Colon (tissue), 2 donors: Measurements from ENCODE around the gene DTD2.
"Not testable (repeated sequence)": the region's sequence is repeated elsewhere in the genome, so short reads cannot be mapped to it uniquely, and the experiment has no call there.

Source experiments
- FAIRE-seq: peaks from 2 replicates; lab custom pipeline; 2012; peaks lifted over from hg19 to GRCh38; lab: Jason Lieb, UNC
- donor health status: control.
- donor health status: control.

DTD2 gene

DNA sequence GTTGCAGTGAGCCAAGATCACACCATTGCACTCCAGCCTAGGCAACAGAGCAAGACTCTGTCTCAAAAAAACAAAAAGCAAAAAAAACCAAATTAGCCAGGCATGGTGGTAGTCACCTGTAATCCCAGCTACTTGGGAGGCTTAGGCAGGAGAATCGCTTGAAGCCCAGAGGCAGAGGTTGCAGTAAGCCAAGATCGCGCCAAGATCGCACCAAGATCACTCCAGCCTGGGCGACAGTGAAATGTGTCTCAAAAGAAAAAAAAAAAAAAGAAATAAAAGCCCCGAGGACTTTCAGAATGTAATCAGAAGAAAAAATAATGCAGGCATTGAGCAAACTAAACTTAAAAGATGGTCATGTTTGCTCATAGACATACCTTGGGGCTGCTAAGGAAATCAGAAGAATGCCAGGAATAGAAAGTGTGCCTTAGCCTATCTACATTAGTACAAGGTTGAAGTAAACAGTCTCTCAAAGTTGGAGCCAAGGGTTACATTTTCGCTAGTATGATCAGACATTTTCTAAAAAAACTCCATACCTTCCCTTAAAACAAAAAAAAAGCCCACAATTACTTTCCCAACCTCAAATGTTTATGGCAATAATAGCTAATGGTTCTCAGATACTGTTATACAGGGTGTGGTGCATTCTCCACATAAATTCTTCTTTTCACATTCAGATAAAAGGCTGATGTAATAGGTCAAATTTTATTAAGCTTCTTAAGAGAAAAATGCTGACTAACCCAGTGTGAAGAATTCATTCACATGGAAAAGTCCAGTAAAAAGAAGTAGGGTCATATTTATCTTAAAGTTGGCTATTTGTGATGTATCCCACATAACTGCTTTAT is 15.8 kb downstream of the DTD2 start:
- no peak for FAIRE-seq

DNA sequence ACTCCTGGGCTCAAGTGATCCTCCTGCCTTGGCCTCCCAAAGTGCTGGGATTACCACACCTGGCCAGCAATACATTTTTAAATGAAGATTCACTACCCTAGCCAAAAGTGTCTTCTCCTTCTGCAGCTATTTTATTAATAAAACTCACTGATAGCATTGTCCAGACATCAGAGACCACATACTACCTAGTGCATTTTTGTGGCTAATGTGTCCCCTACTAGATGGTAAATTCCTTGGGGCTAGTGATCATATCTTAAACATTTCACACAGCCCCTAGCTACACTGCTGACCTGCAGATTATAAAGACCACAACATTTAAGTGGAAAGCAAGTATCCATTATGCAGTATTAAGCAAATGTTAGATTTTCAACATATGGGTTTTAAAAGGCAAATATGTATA is 17.0 kb downstream of the DTD2 start:
- no peak for FAIRE-seq

- FAIRE-seq = no peak
Measured at GRCh38 chr14:31439561-31439960, 17.7 kb downstream of the DTD2 start.

- FAIRE-seq = not testable (repeated sequence)
Measured at GRCh38 chr14:31437045-31437691, 20.1 kb downstream of the DTD2 start.

DNA sequence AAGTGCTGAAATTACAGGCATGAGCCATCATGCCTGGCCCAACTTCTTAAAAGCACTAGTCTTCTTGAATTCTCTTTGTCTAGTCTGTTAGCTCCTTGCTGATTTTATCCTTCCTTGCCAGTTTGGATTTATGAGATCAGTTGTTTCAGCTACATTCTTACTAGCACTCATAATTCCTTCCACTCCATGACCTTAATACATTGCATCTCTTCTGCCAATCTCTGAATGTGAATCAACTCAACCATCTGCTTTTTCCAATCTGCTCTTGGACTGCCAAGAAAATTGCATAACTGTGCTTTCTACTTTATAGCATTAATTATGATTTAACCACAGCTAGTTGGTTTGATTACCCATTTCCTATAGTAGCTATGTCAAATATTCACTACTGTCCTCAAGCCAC is 22.0 kb downstream of the DTD2 start:
- no peak for FAIRE-seq

DNA sequence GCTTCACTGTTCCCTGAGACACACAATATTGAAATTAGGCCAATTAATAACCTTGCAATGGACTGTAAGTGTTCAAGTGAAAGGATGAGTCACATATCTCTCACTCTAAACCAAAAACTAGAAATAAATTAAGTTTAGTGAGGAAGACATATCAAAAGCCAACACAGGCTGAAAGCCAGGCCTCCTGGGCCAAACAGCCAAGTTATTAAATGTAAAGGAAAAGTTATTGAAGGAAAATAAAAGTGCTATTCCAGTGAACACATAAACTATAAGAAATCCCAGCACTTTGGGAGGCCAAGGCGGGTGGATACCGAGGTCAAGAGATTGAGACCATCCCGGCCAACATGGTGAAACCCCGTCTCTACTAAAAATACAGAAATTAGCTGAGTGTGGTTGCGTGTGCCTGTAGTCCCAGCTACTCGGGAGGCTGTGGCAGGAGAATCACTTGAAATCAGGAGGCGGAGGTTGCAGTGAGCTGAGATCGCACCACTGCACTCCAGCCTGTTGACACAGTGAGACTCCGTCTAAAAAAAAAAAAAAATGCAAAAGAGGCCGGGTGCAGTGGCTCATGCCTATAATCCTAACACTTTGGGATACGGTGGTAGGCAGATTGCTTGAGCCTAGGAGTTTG is 26.6 kb downstream of the DTD2 start:
- no peak for FAIRE-seq

GRCh38 chr14:31429791-31430190 is 27.5 kb downstream of the DTD2 start:
- no peak for FAIRE-seq

DNA sequence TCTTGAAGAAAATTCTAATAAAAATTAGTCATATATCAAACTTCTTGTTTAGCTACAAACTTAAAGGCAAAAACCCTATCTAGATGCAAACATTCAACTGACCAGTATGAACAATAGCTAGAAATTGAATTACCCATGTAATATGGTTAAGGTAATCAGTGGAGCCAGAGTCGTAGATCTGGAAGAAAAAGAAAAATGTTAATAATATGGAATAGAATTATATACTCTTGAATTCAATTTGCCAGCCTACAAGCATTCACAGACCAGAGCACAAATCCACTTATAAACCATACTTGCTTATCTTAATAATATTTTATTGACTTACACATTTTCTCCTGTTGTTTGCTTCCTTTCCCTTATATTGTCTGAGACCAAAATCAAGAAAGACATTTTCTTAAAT is 29.3 kb downstream of the DTD2 start:
- FAIRE-seq = no peak

DNA sequence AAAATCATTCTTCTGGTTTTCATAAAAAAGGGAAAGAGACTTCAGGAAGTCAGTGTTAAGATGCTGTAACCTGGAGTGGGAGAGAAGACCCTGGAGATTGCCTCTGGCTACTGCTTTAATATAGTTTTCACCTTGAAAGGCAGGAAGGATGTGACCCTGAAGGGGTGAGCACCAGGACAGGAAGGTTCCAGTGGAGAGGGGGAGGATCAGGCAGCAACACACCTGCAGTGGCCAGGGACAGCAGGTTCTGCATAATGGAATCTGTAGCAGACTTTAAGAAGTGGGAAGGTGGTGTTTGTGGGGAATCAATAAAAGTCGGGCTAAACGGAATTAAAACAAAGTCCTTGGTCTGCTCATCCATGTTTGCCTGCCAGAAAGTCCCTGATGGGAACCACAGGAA is 30.6 kb downstream of the DTD2 start:
- no peak for FAIRE-seq

DNA sequence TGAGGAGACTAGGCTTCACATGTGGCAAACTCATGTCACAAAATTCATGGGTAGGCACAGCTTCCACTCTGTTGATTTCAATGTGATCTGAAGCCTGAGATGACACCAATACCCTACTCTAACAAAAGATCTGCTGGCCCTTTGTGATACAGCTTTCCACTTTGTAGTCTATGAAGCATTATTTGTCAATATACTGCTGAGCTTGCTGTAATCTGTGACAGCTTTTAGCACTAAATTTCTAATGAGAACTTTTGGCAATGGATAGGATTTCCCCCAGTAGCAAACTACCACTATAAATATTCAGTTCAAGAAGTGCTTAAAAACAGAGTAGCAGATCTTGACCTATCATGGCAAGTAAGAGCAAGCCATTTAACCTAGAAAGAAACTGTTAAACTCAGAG is 31.4 kb downstream of the DTD2 start:
- FAIRE-seq = no peak

GRCh38 chr14:31421200-31421599 is 36.1 kb downstream of the DTD2 start:
- FAIRE-seq = no peak

- no peak for FAIRE-seq
Measured at GRCh38 chr14:31420319-31421111, 36.8 kb downstream of the DTD2 start, which contains the start of gene HEATR5A. HEATR5A (minus strand) TSS chr14:31420550; CDS start chr14:31402975, 17,575 bp downstream.

DNA sequence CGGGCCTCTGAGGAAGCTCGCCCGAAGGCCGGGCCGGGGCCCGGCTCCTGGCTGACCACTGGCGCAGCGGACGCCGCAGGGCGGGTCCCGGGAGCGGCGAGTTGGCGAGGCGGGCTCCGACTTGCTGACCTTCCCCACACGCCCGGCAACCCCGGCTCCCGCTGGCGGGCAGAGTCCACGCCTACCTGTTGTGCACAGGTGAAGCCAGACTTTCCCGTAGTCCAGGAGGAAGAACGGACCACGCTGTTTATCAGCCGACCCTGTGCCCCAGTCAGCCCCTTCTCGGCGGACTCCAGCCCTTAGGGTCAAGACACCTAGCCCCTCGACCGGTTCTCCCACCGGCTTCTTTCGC is 37.4 kb downstream of the DTD2 start:
- no peak for FAIRE-seq

GRCh38 chr14:31419179-31419966 is 37.9 kb downstream of the DTD2 start:
- no peak for FAIRE-seq

DNA sequence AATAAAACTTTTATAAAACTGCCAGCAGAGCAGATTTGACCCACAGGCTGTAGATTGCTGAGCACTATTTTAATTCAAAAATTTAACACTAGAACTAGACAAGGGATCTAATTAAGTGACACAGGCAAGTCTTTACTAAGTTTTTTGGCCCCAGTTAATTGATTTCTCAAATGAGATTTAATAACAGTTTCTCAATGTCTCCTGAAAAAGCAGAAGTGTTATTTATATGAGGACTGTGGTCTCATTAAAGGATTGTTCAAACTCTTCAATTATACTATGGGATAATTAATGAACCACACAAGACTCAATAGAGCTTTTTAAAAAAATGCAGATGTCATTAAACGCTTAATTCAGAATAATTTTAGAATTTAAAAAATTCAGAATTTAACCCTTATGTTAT is 38.9 kb downstream of the DTD2 start:
- no peak for FAIRE-seq

DNA sequence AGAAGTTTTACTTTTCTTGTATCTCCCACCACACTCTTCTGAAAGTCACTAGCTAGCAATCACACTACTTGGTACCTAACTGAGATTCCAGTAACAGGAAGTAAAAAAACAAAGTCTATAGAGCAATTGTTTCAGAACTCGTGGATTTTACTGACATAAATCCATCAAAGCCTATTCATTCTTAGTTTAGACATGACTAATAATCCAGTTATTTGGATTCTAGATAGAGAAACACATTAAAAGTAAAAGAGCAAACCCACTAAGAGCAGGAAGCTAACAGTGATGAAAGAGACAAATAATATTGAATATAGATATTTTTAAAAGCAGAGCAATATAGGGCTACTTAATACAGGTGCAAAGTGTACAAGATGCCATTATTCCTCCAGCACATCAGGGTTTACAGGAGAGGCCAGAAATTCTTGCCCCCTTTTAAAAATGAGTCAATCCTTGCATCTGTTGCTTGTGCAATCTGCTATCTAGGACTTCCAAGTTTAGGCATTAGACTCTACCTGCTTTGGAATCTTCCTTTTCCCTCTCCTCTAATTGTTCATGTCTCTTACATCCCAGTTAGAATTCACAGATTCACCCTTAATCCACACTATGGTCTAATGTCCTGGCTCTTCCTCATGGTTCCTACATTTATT is 43.0 kb downstream of the DTD2 start:
- no peak for FAIRE-seq

DNA sequence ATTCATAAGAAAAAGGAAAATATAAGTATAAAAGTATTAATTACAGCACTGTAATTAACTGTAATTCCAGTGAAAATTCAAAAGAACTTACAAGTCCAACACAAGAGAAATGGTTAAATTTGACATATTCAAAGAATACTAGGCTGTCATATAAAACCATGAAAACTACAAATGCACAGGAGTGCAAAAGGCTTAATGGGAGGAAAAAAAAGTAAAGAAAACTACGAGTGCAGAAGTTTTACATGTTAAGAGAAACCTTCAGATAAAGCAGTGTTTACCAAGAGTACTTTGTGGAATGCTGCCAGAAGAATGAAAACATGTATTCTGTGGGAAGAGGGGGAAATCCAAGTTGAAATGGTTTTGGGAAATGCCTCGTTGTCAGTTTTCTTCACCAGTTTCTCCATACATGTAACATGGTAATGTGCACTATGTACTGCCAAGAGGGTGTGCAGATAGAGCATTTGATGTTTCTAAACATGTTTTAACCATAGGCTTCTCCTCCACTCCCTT is 46.0 kb downstream of the DTD2 start:
- no peak for FAIRE-seq

- FAIRE-seq = no peak
Measured at GRCh38 chr14:31410048-31410650, 47.2 kb downstream of the DTD2 start.

DNA sequence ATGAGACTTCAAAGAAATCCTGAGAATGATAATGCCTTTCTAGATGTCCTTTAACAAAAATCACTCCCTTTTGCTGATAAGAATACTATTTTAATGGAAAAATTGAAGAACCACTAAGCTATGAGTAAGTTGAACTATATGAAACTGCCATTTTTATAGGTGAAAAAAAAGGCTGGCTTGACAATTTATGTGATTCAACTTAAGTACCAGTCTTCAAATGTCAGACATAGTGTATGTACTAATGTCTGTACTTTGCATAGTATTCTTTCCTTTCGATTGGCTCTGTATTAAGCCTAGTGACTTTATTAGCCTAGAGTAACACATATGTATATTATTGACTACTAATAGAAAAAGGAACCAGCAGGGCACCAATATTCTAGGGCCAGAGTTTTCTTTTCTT is 48.9 kb downstream of the DTD2 start:
- FAIRE-seq = no peak

- FAIRE-seq = no peak
Measured at GRCh38 chr14:31405599-31406232, 51.6 kb downstream of the DTD2 start.
